Lower leg skin (tissue), 3 donors: ENCODE data around the gene MPZL1.

Source experiments
- POLR2A ChIP-seq, 2 donors: fragments of 450-650 bp; IDR thresholded peaks; one replicate each; pipeline ENCODE4 v1.6.1; 2016 to 2017; ENCODE audit warnings: antibody characterized with exemption in 2 of 2, mild to moderate bottlenecking in 1 of 2, moderate library complexity in 1 of 2
- TF ChIP-seq, protein P1 (sequence below), 3 donors: fragments of 450-650 bp; IDR thresholded peaks; one replicate each; pipeline ENCODE4 v1.5.1; 2016; ENCODE audit warnings: antibody characterized with exemption in 3 of 3, mild to moderate bottlenecking in 3 of 3, moderate library complexity in 2 of 3

DNA sequence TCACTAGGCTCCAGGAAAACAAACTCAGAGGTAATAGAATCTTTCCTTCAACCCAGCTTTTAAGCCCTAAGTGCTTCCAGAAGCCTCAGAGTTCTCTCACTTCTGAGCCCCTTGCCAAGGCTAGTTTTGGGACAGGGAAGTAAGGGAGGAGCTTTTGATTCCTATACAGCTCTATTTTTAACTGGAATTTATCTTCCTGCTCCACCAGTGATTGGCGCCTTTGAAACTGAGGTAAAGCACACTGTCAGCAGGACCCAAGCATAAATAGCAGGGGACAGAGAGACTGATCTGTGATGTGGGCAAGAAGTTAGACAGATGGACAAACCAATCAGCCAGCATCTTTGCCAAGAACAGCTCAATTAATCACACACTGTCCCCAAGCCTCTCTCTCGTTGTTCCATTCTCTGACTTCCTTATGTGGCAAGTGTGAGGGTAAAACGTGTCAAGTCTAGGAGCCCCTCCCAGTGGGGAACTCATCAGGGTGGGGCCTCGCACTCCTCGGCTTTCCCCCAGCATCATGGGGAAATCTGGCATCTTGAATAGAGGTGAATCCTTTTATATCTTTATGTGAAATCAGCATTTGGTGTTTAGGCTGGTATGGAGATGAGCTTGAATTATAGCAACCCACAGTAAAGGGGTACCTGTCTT is 40.2 kb upstream of the MPZL1 start:
- TF ChIP-seq, protein P1, sequence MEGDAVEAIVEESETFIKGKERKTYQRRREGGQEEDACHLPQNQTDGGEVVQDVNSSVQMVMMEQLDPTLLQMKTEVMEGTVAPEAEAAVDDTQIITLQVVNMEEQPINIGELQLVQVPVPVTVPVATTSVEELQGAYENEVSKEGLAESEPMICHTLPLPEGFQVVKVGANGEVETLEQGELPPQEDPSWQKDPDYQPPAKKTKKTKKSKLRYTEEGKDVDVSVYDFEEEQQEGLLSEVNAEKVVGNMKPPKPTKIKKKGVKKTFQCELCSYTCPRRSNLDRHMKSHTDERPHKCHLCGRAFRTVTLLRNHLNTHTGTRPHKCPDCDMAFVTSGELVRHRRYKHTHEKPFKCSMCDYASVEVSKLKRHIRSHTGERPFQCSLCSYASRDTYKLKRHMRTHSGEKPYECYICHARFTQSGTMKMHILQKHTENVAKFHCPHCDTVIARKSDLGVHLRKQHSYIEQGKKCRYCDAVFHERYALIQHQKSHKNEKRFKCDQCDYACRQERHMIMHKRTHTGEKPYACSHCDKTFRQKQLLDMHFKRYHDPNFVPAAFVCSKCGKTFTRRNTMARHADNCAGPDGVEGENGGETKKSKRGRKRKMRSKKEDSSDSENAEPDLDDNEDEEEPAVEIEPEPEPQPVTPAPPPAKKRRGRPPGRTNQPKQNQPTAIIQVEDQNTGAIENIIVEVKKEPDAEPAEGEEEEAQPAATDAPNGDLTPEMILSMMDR (IDR thresholded peaks at IDR 0.05) = no peak
- TF ChIP-seq POLR2A (IDR thresholded peaks at IDR 0.05) = no peak
